Measurements from ENCODE around the gene BLOC1S4.

DNA sequence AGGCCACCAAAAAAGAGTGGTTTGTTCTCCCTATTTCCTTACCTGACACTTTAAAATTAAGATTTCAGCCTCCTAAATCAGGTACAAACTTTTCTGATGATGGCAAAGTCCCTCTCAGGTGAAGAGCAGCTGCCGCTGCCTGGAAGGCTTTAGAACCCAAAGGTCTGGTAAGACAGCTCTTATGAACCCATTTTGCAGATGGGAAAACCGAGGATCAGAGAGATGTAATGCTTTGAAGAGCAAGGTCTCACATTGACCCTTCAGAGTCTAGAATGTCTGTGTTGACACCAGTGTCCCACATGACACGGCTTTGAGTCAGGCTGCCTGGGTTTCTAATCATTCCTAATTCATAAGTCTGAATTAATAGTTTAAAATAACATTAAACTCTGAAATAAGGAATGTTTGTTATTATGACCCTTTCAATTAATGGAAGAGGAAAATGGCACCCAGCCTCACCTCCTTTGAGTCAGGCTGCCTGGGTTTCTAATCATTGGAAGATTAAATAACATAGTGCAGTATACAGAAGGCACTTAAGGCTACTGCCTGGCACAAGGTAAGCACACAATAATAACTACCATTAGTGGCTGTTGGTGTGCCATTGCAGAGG, 38.6 kb downstream of the BLOC1S4 start:
- TF ChIP-seq REST (IDR thresholded peaks at IDR 0.05) (no peak), NR2F2 (IDR thresholded peaks at IDR 0.05) (no peak), EGR1 (IDR thresholded peaks at IDR 0.05; ENCODE audit: low read depth in 2 of 2) (no peak), TAF1 (conservative IDR thresholded peaks at IDR 0.05) (no peak), RAD21 (IDR thresholded peaks at IDR 0.05) (no peak), GABPA (IDR thresholded peaks at IDR 0.05 in 1 of 2, conservative IDR thresholded peaks at IDR 0.05 in 1 of 2) (no peak), ZBTB33 (IDR thresholded peaks at IDR 0.05) (no peak), JUND (IDR thresholded peaks at IDR 0.05) (no peak), YY1 (IDR thresholded peaks at IDR 0.05) (no peak)
- TF ChIP-seq, protein P1, sequence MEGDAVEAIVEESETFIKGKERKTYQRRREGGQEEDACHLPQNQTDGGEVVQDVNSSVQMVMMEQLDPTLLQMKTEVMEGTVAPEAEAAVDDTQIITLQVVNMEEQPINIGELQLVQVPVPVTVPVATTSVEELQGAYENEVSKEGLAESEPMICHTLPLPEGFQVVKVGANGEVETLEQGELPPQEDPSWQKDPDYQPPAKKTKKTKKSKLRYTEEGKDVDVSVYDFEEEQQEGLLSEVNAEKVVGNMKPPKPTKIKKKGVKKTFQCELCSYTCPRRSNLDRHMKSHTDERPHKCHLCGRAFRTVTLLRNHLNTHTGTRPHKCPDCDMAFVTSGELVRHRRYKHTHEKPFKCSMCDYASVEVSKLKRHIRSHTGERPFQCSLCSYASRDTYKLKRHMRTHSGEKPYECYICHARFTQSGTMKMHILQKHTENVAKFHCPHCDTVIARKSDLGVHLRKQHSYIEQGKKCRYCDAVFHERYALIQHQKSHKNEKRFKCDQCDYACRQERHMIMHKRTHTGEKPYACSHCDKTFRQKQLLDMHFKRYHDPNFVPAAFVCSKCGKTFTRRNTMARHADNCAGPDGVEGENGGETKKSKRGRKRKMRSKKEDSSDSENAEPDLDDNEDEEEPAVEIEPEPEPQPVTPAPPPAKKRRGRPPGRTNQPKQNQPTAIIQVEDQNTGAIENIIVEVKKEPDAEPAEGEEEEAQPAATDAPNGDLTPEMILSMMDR (IDR thresholded peaks at IDR 0.05; ENCODE audit: low read depth, low read length, missing input control): no peak
- TF ChIP-seq, protein P2, sequence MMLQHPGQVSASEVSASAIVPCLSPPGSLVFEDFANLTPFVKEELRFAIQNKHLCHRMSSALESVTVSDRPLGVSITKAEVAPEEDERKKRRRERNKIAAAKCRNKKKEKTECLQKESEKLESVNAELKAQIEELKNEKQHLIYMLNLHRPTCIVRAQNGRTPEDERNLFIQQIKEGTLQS (IDR thresholded peaks at IDR 0.05): no peak
- TF ChIP-seq, protein P3, sequence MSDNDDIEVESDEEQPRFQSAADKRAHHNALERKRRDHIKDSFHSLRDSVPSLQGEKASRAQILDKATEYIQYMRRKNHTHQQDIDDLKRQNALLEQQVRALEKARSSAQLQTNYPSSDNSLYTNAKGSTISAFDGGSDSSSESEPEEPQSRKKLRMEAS (IDR thresholded peaks at IDR 0.05): no peak
